ENCODE data around the gene FHOD3.

DNA sequence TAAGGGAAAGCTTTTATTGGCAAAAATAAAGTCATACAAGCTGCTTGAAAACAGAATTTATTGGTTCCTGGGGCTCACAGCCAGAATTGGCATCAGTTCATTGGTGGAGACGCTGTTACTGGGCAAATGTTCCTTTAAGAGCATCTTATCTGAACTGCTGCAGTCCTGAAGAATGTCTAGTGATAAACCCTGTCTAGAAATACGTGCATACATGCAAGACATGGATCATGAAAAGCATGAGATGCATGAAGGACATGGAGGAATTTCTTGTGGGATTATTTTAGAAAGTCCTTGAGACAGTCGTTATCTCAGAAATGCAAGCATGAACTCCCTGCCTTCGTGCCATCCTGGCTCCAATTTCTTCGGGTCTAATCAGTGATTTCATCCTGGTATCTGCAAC, 32.5 kb upstream of the FHOD3 start:
- TF ChIP-seq, protein P1, sequence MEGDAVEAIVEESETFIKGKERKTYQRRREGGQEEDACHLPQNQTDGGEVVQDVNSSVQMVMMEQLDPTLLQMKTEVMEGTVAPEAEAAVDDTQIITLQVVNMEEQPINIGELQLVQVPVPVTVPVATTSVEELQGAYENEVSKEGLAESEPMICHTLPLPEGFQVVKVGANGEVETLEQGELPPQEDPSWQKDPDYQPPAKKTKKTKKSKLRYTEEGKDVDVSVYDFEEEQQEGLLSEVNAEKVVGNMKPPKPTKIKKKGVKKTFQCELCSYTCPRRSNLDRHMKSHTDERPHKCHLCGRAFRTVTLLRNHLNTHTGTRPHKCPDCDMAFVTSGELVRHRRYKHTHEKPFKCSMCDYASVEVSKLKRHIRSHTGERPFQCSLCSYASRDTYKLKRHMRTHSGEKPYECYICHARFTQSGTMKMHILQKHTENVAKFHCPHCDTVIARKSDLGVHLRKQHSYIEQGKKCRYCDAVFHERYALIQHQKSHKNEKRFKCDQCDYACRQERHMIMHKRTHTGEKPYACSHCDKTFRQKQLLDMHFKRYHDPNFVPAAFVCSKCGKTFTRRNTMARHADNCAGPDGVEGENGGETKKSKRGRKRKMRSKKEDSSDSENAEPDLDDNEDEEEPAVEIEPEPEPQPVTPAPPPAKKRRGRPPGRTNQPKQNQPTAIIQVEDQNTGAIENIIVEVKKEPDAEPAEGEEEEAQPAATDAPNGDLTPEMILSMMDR (IDR thresholded peaks at IDR 0.05) = no peak
- no peak for TF ChIP-seq EZH2 (IDR thresholded peaks at IDR 0.05; ENCODE audit: borderline replicate concordance, insufficient read depth, low read depth, low read length, poor library complexity, severe bottlenecking)

Measured in B cell (primary cell).